Body of pancreas (tissue), 4 donors: ENCODE measurements around the gene SCN2B. TPM values are rescaled to one million over a fixed set of nuclear protein-coding genes. Genes with fewer than 3 reads are reported as not detected.

Source experiments
- ATAC-seq: fragments of 150-250 bp; one replicate; pipeline ENCODE4 v1.9.1; 2016
- DNase-seq, 4 donors: peaks; one replicate each; pipeline ENCODE4 v3.0.0-alpha.2; 2019
- H3K27ac ChIP-seq, 4 donors: fragments of 200-600 bp; sonication (generic); 1 replicate in 3 of 4; 2 replicates in 1 of 4; pipeline versions ENCODE4 v1.5.1 to v1.6.1; 2016 to 2019; ENCODE audit warnings: mild to moderate bottlenecking in 1 of 4, mixed read lengths in 1 of 4, moderate library complexity in 1 of 4
- H3K27me3 ChIP-seq, 2 donors: fragments of 200-600 bp; sonication (generic); one replicate each; pipeline ENCODE4 v1.6.0; 2016; ENCODE audit warnings: mild to moderate bottlenecking in 1 of 2
- H3K36me3 ChIP-seq, 2 donors: fragments of 200-600 bp; sonication (generic); replicated peaks in 1 of 2; 2 replicates each; pipeline ENCODE4 v1.5.1; 2016; ENCODE audit warnings: low read depth in 2 of 2; ENCODE audit not compliant: insufficient read depth in 1 of 2
- H3K4me1 ChIP-seq: fragments of 200-600 bp; sonication (generic); one replicate; pipeline ENCODE4 v1.6.0; 2016
- H3K4me3 ChIP-seq, 2 donors: fragments of 200-600 bp; sonication (generic); 1 replicate in 1 of 2; 2 replicates in 1 of 2; pipeline ENCODE4 v1.5.1; 2016 to 2019
- H3K9me3 ChIP-seq, 3 donors: fragments of 200-600 bp; sonication (generic); 1 replicate in 2 of 3; 2 replicates in 1 of 3; pipeline ENCODE4 v1.5.1; 2016
- POLR2A ChIP-seq, 3 donors: fragments of 450-650 bp; IDR thresholded peaks; one replicate each; pipeline ENCODE4 v1.6.1; 2016; ENCODE audit warnings: antibody characterized with exemption in 3 of 3, mild to moderate bottlenecking in 2 of 3
- WGBS, 2 donors: methylation state at CpG; one replicate each; pipeline ENCODE4 v1.1.5; 2017; 5-methylcytosine and 5-hydroxymethylcytosine counted together
- intact Hi-C: fragments of 100-400 bp; cut with DNase I; formaldehyde crosslinking; loops from one replicate; pipeline ENCODE4 v1.15.1; 2023
- total RNA-seq, 2 donors: library from RNA; depleted of rRNA; stranded (reverse); fragments of >200 nt; gene quantifications; one replicate each; pipeline ENCODE4 v1.1.0, GENCODE V29; 2016
- TF ChIP-seq, protein P1 (sequence below), 7 experiments: fragments of 450-650 bp in 4 of 7; fragments of 200-600 bp in 3 of 7; sonication (generic) in 3 of 7; IDR thresholded peaks; one replicate each; pipeline ENCODE4 v1.5.1; 2016 to 2019; ENCODE audit warnings: antibody characterized with exemption in 7 of 7

The SCN2B gene
- total RNA-seq, 2 donors from 2014 or later = under 0.01 TPM; not detected in 1

- Histone ChIP-seq H3K4me1 (no peaks in the 10 kb centered on the region), H3K4me3 (no peak overlapping the region), H3K27me3 (no peaks in the 10 kb centered on the region), H3K27ac (no peak overlapping the region), H3K9me3 (no peaks in the 10 kb centered on the region), H3K36me3 (no peaks in the 10 kb centered on the region)
- 70 to 71% methylated on average over 2 of the region's 2 CpGs for WGBS, 2 donors
- DNase-seq (no peak), ATAC-seq (no peak)
- no peak for TF ChIP-seq POLR2A (IDR thresholded peaks at IDR 0.05)
- TF ChIP-seq, protein P1, sequence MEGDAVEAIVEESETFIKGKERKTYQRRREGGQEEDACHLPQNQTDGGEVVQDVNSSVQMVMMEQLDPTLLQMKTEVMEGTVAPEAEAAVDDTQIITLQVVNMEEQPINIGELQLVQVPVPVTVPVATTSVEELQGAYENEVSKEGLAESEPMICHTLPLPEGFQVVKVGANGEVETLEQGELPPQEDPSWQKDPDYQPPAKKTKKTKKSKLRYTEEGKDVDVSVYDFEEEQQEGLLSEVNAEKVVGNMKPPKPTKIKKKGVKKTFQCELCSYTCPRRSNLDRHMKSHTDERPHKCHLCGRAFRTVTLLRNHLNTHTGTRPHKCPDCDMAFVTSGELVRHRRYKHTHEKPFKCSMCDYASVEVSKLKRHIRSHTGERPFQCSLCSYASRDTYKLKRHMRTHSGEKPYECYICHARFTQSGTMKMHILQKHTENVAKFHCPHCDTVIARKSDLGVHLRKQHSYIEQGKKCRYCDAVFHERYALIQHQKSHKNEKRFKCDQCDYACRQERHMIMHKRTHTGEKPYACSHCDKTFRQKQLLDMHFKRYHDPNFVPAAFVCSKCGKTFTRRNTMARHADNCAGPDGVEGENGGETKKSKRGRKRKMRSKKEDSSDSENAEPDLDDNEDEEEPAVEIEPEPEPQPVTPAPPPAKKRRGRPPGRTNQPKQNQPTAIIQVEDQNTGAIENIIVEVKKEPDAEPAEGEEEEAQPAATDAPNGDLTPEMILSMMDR (IDR thresholded peaks at IDR 0.05) = no peak
- intact Hi-C loops = no loop called here
Measured at GRCh38 chr11:118213781-118214180, 37.3 kb upstream of the SCN2B start.

DNA sequence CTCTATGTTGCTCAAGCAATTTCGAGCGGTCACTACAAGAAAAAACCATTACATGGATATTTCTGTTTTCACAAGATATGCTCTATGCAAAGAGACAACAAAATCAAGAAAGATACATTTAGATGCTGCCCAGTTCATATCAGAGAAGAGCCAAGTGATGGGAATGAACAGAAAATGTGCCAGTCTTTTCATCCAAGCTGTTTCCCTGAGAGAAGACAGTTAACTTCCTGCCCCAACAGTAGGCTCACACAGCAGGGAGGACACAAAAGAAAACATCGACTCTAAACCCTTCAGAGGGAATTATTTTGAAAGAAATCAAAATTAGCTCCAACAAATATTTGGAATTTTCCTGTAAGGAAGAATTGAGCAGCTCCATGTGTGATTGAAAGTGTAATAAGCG is 36.8 kb upstream of the SCN2B start:
- ATAC-seq (no peak), DNase-seq (no peak)
- H3K4me1 ChIP-seq = no peaks in the 10 kb centered on the region
- no peaks in the 10 kb centered on the region for H3K36me3 ChIP-seq
- H3K27ac ChIP-seq = no peak overlapping the region
- no peaks in the 10 kb centered on the region for H3K9me3 ChIP-seq
- H3K27me3 ChIP-seq = no peaks in the 10 kb centered on the region
- TF ChIP-seq, protein P1 (IDR thresholded peaks at IDR 0.05) = no peak
- no peak for TF ChIP-seq POLR2A (IDR thresholded peaks at IDR 0.05)
- WGBS, 2 donors = 79 to 82% methylated on average over 4 of the region's 4 CpGs
- intact Hi-C loops = no loop called here
- no peak overlapping the region for H3K4me3 ChIP-seq

GRCh38 chr11:118212781-118213191 is 36.3 kb upstream of the SCN2B start:
- WGBS, 2 donors = 43 to 67% methylated on average over 2 of the region's 2 CpGs
- DNase-seq (no peak), ATAC-seq (no peak)
- intact Hi-C loops = no loop called here
- H3K27ac ChIP-seq = no peak overlapping the region
- TF ChIP-seq POLR2A (IDR thresholded peaks at IDR 0.05) = no peak
- TF ChIP-seq, protein P1 (IDR thresholded peaks at IDR 0.05) = no peak
- no peak overlapping the region for H3K4me3 ChIP-seq
- H3K4me1 ChIP-seq = no peaks in the 10 kb centered on the region
- no peaks in the 10 kb centered on the region for H3K36me3 ChIP-seq
- no peaks in the 10 kb centered on the region for H3K9me3 ChIP-seq
- H3K27me3 ChIP-seq = no peaks in the 10 kb centered on the region

DNA sequence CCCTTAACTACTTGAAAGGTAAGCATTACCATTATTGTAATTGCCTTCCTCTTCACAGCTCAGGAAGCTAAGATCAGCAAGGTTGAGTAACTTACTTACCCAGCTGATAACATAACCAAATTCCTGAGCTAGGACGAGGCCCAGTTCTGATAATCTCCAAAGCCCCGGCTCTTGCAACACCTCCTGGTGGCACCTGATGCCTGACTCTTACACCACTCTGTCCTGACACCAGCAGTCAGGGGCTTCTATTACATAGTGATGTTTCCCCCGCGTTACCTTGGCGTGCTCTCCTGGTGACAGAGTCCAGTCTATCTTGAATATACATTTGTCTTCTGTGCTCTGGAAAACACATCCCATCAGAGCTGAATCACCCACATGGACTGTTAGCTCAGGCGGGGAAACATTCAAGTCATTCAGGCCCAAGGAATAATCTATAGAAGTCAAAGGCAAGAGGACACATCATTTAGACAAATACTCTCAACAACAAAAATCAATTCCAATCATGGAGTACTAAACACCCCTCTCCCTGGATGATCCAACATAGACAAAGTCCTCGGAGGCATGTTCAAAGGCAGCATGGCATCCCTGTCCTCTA is 35.8 kb upstream of the SCN2B start:
- no peak for TF ChIP-seq POLR2A (IDR thresholded peaks at IDR 0.05)
- TF ChIP-seq, protein P1 (IDR thresholded peaks at IDR 0.05) = no peak
- intact Hi-C loops = no loop called here
- Histone ChIP-seq H3K4me1 (no peaks in the 10 kb centered on the region), H3K36me3 (no peaks in the 10 kb centered on the region), H3K27me3 (no peaks in the 10 kb centered on the region), H3K27ac (no peak overlapping the region), H3K4me3 (no peak overlapping the region), H3K9me3 (no peaks in the 10 kb centered on the region)
- WGBS, 2 donors = 63 to 64% methylated on average over 7 of the region's 7 CpGs
- DNase-seq (no peak), ATAC-seq (no peak)

DNA sequence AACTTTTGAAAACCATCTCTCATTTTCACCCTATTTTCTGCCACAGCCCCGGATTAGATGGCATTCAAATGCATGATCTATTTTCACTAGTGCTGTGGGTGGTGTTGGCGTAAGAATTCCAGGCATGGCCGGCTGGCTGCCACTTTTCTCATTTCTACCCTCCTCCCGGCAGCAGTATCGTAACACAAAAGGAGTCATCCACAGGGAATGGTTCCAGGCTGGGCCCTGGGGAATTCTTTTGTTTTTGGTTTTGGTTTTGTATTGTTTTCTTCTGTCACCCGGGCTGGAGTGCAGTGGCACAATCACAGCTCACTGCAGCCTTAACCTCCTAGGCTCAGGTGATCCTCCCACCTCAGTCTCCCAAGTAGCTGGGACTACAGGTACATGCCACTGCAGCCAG is 34.6 kb upstream of the SCN2B start:
- no peaks in the 10 kb centered on the region for H3K9me3 ChIP-seq
- no peak overlapping the region for H3K27ac ChIP-seq
- 73 to 75% methylated on average over 6 of the region's 6 CpGs for WGBS, 2 donors
- no peaks in the 10 kb centered on the region for H3K36me3 ChIP-seq
- TF ChIP-seq, protein P1 (IDR thresholded peaks at IDR 0.05) = no peak
- TF ChIP-seq POLR2A (IDR thresholded peaks at IDR 0.05) = no peak
- no peak for DNase-seq
- no peak for ATAC-seq
- H3K27me3 ChIP-seq = no peaks in the 10 kb centered on the region
- no peaks in the 10 kb centered on the region for H3K4me1 ChIP-seq
- intact Hi-C loops = no loop called here
- H3K4me3 ChIP-seq = no peak overlapping the region
